HFF-Myc (cell line): ENCODE results near the gene NABP2.

ENCODE experiments used
- DNase-seq: peaks from one replicate; pipeline ENCODE4 v3.0.0-alpha.2; 2011; ENCODE audit warnings: low read depth; ENCODE audit errors: extremely low read depth
- H3K4me3 ChIP-seq: replicated peaks from 2 replicates; pipeline ENCODE4 v1.5.1; 2011; ENCODE audit warnings: low read depth, mild to moderate bottlenecking, control low read depth, low read length
- CTCF ChIP-seq: IDR thresholded peaks from 2 replicates; pipeline ENCODE4 v1.5.1; 2012; ENCODE audit warnings: mild to moderate bottlenecking, low read depth, low read length, control low read depth; ENCODE audit errors: missing control alignments

NABP2 gene

GRCh38 chr12:56224102-56224701 lies at the start of gene NABP2:
Gene NABP2 (plus strand): TSS chr12:56224342. CDS start chr12:56224857, 515 bp downstream.
- peak; percentile 96 for DNase-seq
- H3K4me3 ChIP-seq, result peak within 1 kb of the TSS; percentile 73
- TF ChIP-seq CTCF, result peak; percentile 86

- H3K4me3 ChIP-seq, result no peak overlapping the region
- TF ChIP-seq CTCF, result no peak
- DNase-seq, result no peak
These were observed 45.8 kb upstream of the NABP2 start for GRCh38 chr12:56178347-56178746.

DNA sequence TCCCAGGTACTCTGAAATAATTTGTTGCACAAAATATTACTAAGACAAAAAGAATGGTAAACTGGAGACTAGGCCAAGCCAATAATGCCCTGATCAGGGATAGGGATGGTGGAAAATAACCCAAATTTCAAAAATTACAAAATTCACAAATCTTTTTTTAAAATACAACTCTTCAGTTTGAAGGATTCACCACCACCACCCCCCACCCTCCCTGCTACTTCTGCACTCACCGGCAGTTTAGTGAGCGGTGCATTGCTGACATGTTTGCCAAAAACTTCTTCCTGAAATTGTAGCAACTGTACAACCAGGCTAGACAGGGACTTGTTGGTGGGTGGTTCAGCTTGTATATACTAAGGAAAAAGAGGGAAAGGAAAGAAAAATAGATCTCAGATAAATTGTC lies 37.2 kb upstream of the NABP2 start:
- no peak for DNase-seq
- no peak overlapping the region for H3K4me3 ChIP-seq
- no peak for TF ChIP-seq CTCF

DNA sequence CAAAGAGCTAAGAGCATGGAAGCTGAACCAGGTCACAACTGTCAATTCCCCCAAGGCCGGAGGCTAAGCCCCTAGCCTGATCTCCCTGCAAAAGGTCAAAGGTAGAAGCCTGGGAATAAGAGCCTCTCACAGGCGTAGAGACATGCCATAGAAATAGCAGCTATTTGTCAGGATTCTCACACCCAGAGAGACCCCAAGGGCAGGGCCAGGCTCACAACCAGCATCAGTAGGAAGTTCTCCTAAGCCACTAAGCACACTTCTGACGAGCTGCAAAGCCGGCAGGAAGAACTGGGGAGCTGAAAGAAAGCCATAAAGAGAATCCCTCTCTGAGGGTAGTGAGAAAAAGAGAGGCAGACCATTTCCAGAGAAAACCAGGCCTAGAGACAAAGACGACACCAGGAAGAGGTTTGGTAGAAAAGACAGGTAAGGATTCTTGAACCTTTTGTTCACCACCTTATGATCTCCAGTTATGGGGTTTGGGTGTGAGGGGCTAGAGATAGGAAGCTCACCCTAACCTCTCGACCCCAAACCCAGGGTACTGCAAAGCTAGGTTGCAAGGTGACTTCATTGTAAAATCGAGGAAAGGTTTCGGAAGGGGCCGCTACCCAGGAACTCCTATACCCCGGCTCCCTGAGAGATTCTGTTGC lies 35.9 kb upstream of the NABP2 start:
- no peak for TF ChIP-seq CTCF
- peak overlapping the region; percentile 80 for H3K4me3 ChIP-seq
- no peak for DNase-seq

DNA sequence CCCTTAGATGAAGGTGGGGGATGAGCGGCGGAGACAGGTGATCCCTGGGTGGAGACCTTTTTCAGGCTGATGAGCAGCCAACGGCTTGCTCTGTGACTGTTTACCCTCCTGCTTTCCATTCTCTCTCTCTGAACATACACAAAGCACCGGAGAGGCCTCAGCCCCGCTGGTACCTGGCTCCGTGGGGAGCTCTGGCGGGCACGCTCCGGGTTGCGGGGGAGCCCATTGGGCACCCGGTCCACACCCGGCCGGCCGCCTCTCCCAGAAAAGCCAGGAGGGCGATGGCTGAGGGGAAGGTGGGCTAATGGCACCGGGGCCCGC lies 35.4 kb upstream of the NABP2 start:
- TF ChIP-seq CTCF, result no peak
- no peak for DNase-seq
- peak overlapping the region; percentile 80 for H3K4me3 ChIP-seq

- peak; percentile 53 for TF ChIP-seq CTCF
- H3K4me3 ChIP-seq, result peak within 1 kb of the TSS; percentile 80
- peak; percentile 70 for DNase-seq
These were observed 34.8 kb upstream of the NABP2 start, which contains the start of gene SMARCC2 for GRCh38 chr12:56189099-56189917. Gene SMARCC2 (minus strand): TSS chr12:56189483. CDS start chr12:56189461, 22 bp downstream.
